Measurements from ENCODE around the gene CDK5RAP2. TPM values are rescaled to one million over a fixed set of nuclear protein-coding genes. Genes with fewer than 3 reads are reported as not detected.

Gene CDK5RAP2
- total RNA-seq, 1 donor from 2014 or later, result 18.7 TPM

- no peak for DNase-seq
These were observed 183.5 kb downstream of the CDK5RAP2 start for GRCh38 chr9:120396418-120396817.

- DNase-seq, result no peak
These were observed 184.6 kb downstream of the CDK5RAP2 start for GRCh38 chr9:120395376-120395775.

GRCh38 chr9:120394058-120394669, 185.8 kb downstream of the CDK5RAP2 start:
- no peak for DNase-seq

GRCh38 chr9:120393386-120394057, 186.4 kb downstream of the CDK5RAP2 start:
- DNase-seq, result peak; percentile 20

GRCh38 chr9:120392711-120393110, 187.3 kb downstream of the CDK5RAP2 start:
- no peak for DNase-seq

GRCh38 chr9:120392245-120392644, 187.7 kb downstream of the CDK5RAP2 start:
- no peak for DNase-seq

GRCh38 chr9:120391691-120392090, 188.3 kb downstream of the CDK5RAP2 start:
- DNase-seq, result no peak

- no peak for DNase-seq
These were observed 189.3 kb downstream of the CDK5RAP2 start for GRCh38 chr9:120390637-120391190.

GRCh38 chr9:120389867-120390266, 190.1 kb downstream of the CDK5RAP2 start:
- no peak for DNase-seq

GRCh38 chr9:120389300-120389699, 190.7 kb downstream of the CDK5RAP2 start:
- DNase-seq, result no peak

- no peak for DNase-seq
These were observed 191.7 kb downstream of the CDK5RAP2 start for GRCh38 chr9:120388003-120388855.

GRCh38 chr9:120387257-120388002, 192.5 kb downstream of the CDK5RAP2 start:
- no peak for DNase-seq

GRCh38 chr9:120386390-120387131, 193.4 kb downstream of the CDK5RAP2 start:
- peak; percentile 87 for DNase-seq

- DNase-seq, result no peak
These were observed 194.2 kb downstream of the CDK5RAP2 start for GRCh38 chr9:120385606-120386389.

- no peak for DNase-seq
These were observed 195.1 kb downstream of the CDK5RAP2 start for GRCh38 chr9:120384925-120385272.

- peak; percentile 70 for DNase-seq
These were observed 195.7 kb downstream of the CDK5RAP2 start for GRCh38 chr9:120383999-120384924.

GRCh38 chr9:120383611-120383998, 196.4 kb downstream of the CDK5RAP2 start:
- no peak for DNase-seq

GRCh38 chr9:120382453-120382852, 197.5 kb downstream of the CDK5RAP2 start:
- no peak for DNase-seq

- DNase-seq, result no peak
These were observed 198.1 kb downstream of the CDK5RAP2 start for GRCh38 chr9:120381839-120382238.

GRCh38 chr9:120379611-120380010, 200.4 kb downstream of the CDK5RAP2 start:
- DNase-seq, result no peak

All from dermis blood vessel endothelial cell (primary cell).